HCT116 (cell line): ENCODE results near the gene CHD8. TPM values are rescaled to one million over a fixed set of nuclear protein-coding genes. Genes with fewer than 3 reads are reported as not detected.

Source experiments
- ATAC-seq: fragments of 200-7000 bp; cut with Tn5 transposase; 2 replicates; pipeline ENCODE4 v1.9.1; 2020; ENCODE audit warnings: mild to moderate bottlenecking, moderate library complexity
- BruUV-seq: library from RNA; stranded (reverse); fragments of 400-500 nt; replicated peaks from 2 replicates; lab custom pipeline; 2021; lab: Mats Ljungman, UMichigan
- CTCF ChIA-PET: fragments of 300-600 bp; sonication (Branson Sonifier 250); formaldehyde crosslinking; loops from one replicate; lab custom pipeline; 2021; ENCODE audit warnings: antibody characterized with exemption; lab: Charles Lee
- POLR2A ChIA-PET: fragments of 300-600, 350-600 bp; sonication (Branson Sonifier 250); formaldehyde crosslinking; loops from one replicate; lab custom pipeline; 2021; ENCODE audit warnings: antibody characterized with exemption; lab: Charles Lee
- RAD21 ChIA-PET, 2 experiments: fragments of 300-600 bp; sonication (Branson Sonifier 250); formaldehyde crosslinking; loops; one replicate each; lab custom pipeline; 2023; ENCODE audit warnings: low total read pairs in 2 of 2; ENCODE audit not compliant: uncharacterized antibody in 2 of 2, unreplicated experiment in 2 of 2, low non-redundant PET in 1 of 2; lab: Charles Lee
- DNase-seq: peaks from one replicate; pipeline ENCODE4 v3.0.0-alpha.2; 2010; ENCODE audit warnings: low read depth, low spot score
- H2AFZ ChIP-seq: fragments of 200-600 bp; shearing (Covaris generic), sonication (generic); 2 replicates; pipeline ENCODE4 v1.6.1; 2017; ENCODE audit warnings: low read depth, mixed run types, mixed read lengths, antibody characterized with exemption, low read length; ENCODE audit not compliant: poor library complexity, severe bottlenecking
- H3K27ac ChIP-seq: 2 replicates; pipeline ENCODE4 v1.5.1; 2012; ENCODE audit warnings: low read depth, low read length
- H3K27me3 ChIP-seq: fragments of 200-600 bp; sonication (generic); 2 replicates; pipeline ENCODE4 v1.6.1; 2016; ENCODE audit warnings: mixed run types, low read length, mixed read lengths; ENCODE audit not compliant: insufficient read depth
- H3K36me3 ChIP-seq, 2 experiments: fragments of 200-500 bp in 1 of 2; fragments of 200-600 bp in 1 of 2; sonication (Bioruptor generic) in 1 of 2; sonication (generic) in 1 of 2; 2 replicates each; pipeline versions ENCODE4 v1.5.1 to v1.6.1; 2014 to 2016; ENCODE audit warnings: low read length in 2 of 2, inconsistent platforms in 1 of 2, mixed read lengths in 1 of 2, mixed run types in 1 of 2; ENCODE audit not compliant: insufficient read depth in 2 of 2, control insufficient read depth in 1 of 2
- H3K4me1 ChIP-seq, 2 experiments: fragments of 200-600 bp in 1 of 2; sonication (generic) in 1 of 2; 2 replicates each; pipeline versions ENCODE4 v1.5.1 to v1.6.1; 2012 to 2017; ENCODE audit warnings: low read length in 2 of 2, inconsistent platforms in 1 of 2, mild to moderate bottlenecking in 1 of 2, mixed read lengths in 1 of 2, mixed run types in 1 of 2, moderate library complexity in 1 of 2; ENCODE audit not compliant: insufficient read depth in 2 of 2, control insufficient read depth in 1 of 2
- H3K4me2 ChIP-seq: fragments of 200-600 bp; sonication (generic); 2 replicates; pipeline ENCODE4 v1.6.1; 2017; ENCODE audit warnings: mixed run types, low read length, mixed read lengths
- H3K4me3 ChIP-seq, 2 experiments: fragments of 200-600 bp in 1 of 2; sonication (generic) in 1 of 2; replicated peaks in 1 of 2; 2 replicates each; pipeline ENCODE4 v1.5.1; 2011 to 2016; ENCODE audit warnings: low read length in 2 of 2, control low read depth in 1 of 2, low read depth in 1 of 2, mild to moderate bottlenecking in 1 of 2, mixed read lengths in 1 of 2, mixed run types in 1 of 2
- H3K79me2 ChIP-seq: fragments of 200-600 bp; sonication (generic); 2 replicates; pipeline ENCODE4 v1.6.1; 2017; ENCODE audit warnings: mild to moderate bottlenecking, mixed run types, low read length, moderate library complexity, mixed read lengths; ENCODE audit not compliant: insufficient read depth
- H3K9ac ChIP-seq: fragments of 200-600 bp; sonication (generic); 2 replicates; pipeline ENCODE4 v1.6.1; 2016; ENCODE audit warnings: low read length, mixed read lengths
- H3K9me2 ChIP-seq: fragments of 200-600 bp; sonication (generic), shearing (Covaris generic); 2 replicates; pipeline ENCODE4 v1.6.1; 2017; ENCODE audit warnings: mixed run types, mild to moderate bottlenecking, moderate library complexity; ENCODE audit not compliant: insufficient read depth
- H3K9me3 ChIP-seq, 2 experiments: fragments of 200-500 bp in 1 of 2; fragments of 200-600 bp in 1 of 2; sonication (Bioruptor generic) in 1 of 2; sonication (generic) in 1 of 2; 2 replicates each; pipeline ENCODE4 v1.6.1; 2014 to 2017; ENCODE audit warnings: low read length in 2 of 2, mixed read lengths in 2 of 2, inconsistent platforms in 1 of 2, low read depth in 1 of 2, mild to moderate bottlenecking in 1 of 2, mixed run types in 1 of 2, moderate library complexity in 1 of 2; ENCODE audit not compliant: control insufficient read depth in 1 of 2, insufficient read depth in 1 of 2
- H4K20me1 ChIP-seq: fragments of 200-600 bp; sonication (generic), shearing (Covaris generic); 2 replicates; pipeline ENCODE4 v1.6.1; 2017; ENCODE audit warnings: mixed run types, mild to moderate bottlenecking, moderate library complexity; ENCODE audit not compliant: insufficient read depth
- ATF3 ChIP-seq: IDR thresholded peaks from 2 replicates; pipeline ENCODE4 v1.6.1; 2012
- CBX3 ChIP-seq: IDR thresholded peaks from 2 replicates; pipeline ENCODE4 v1.6.1; 2012; ENCODE audit warnings: low read depth
- CEBPB ChIP-seq: IDR thresholded peaks from 2 replicates; pipeline ENCODE4 v1.6.1; 2012; ENCODE audit warnings: low read depth
- EGR1 ChIP-seq: IDR thresholded peaks from 2 replicates; pipeline ENCODE4 v1.6.1; 2012; ENCODE audit warnings: low read depth
- ELF1 ChIP-seq: IDR thresholded peaks from 2 replicates; pipeline ENCODE4 v1.6.1; 2012; ENCODE audit warnings: low read depth, borderline replicate concordance
- FOSL1 ChIP-seq: IDR thresholded peaks from 2 replicates; pipeline ENCODE4 v1.6.1; 2012; ENCODE audit warnings: low read depth
- JUND ChIP-seq: IDR thresholded peaks from 2 replicates; pipeline ENCODE4 v1.6.1; 2012
- MAX ChIP-seq: IDR thresholded peaks from 2 replicates; pipeline ENCODE4 v1.6.1; 2012
- POLR2A ChIP-seq: IDR thresholded peaks from 2 replicates; pipeline ENCODE4 v1.7.0; 2011; ENCODE audit warnings: borderline replicate concordance; ENCODE audit not compliant: insufficient read depth, insufficient read length; ENCODE audit errors: extremely low read depth
- POLR2AphosphoS5 ChIP-seq: IDR thresholded peaks from 2 replicates; pipeline ENCODE4 v1.6.1; 2011; ENCODE audit warnings: mild to moderate bottlenecking, low read depth, low read length, moderate library complexity
- SIN3A ChIP-seq: IDR thresholded peaks from 2 replicates; pipeline ENCODE4 v1.6.1; 2012; ENCODE audit warnings: low read depth
- SP1 ChIP-seq: IDR thresholded peaks from 2 replicates; pipeline ENCODE4 v1.6.1; 2012; ENCODE audit warnings: low read depth
- SRF ChIP-seq: IDR thresholded peaks from 2 replicates; pipeline ENCODE4 v1.6.1; 2012; ENCODE audit warnings: low read depth
- TCF7L2 ChIP-seq: IDR thresholded peaks from 2 replicates; pipeline ENCODE4 v1.7.0; 2011; ENCODE audit warnings: borderline replicate concordance, inconsistent platforms; ENCODE audit not compliant: insufficient read depth, insufficient read length; ENCODE audit errors: extremely low read depth
- YY1 ChIP-seq: IDR thresholded peaks from 2 replicates; pipeline ENCODE4 v1.6.1; 2011; ENCODE audit warnings: low read length, low read depth, moderate library complexity, mild to moderate bottlenecking; ENCODE audit not compliant: insufficient replicate concordance; ENCODE audit errors: extremely low read depth
- ZFX ChIP-seq: fragments of 450-650 bp; IDR thresholded peaks from 2 replicates; pipeline ENCODE4 v1.6.1; 2017
- ZNF274 ChIP-seq: fragments of 200-500 bp; sonication (Bioruptor generic); IDR thresholded peaks from 2 replicates; pipeline ENCODE4 v1.6.1; 2014; ENCODE audit warnings: mild to moderate bottlenecking, low read depth, low read length, inconsistent platforms
- intact Hi-C: fragments of 100-400 bp; cut with micrococcal nuclease; formaldehyde crosslinking; loops from 2 replicates; pipeline ENCODE4 v1.10.0; 2022
- total RNA-seq: library from RNA; stranded (reverse); gene quantifications from one replicate; pipeline ENCODE4 v1.2.1, GENCODE V29; 2021; ENCODE audit not compliant: unreplicated experiment
- TF ChIP-seq, protein P1 (sequence below), 3 experiments: fragments of 200-600 bp in 1 of 3; sonication (generic) in 1 of 3; IDR thresholded peaks in 2 of 3; conservative IDR thresholded peaks in 1 of 3; 2 replicates each; pipeline ENCODE4 v1.5.1; 2012 to 2017; ENCODE audit warnings: low read depth in 2 of 3, low read length in 2 of 3, antibody characterized with exemption in 1 of 3, borderline replicate concordance in 1 of 3, control low read depth in 1 of 3, mild to moderate bottlenecking in 1 of 3, mixed read lengths in 1 of 3, mixed run types in 1 of 3, moderate library complexity in 1 of 3; ENCODE audit not compliant: insufficient read depth in 1 of 3
- TF ChIP-seq, protein P2 (sequence below): IDR thresholded peaks from 2 replicates; pipeline ENCODE4 v1.6.1; 2012; ENCODE audit warnings: low read depth

Gene CHD8
- total RNA-seq, 1 experiment from 2014 or later = 46.8 TPM

DNA sequence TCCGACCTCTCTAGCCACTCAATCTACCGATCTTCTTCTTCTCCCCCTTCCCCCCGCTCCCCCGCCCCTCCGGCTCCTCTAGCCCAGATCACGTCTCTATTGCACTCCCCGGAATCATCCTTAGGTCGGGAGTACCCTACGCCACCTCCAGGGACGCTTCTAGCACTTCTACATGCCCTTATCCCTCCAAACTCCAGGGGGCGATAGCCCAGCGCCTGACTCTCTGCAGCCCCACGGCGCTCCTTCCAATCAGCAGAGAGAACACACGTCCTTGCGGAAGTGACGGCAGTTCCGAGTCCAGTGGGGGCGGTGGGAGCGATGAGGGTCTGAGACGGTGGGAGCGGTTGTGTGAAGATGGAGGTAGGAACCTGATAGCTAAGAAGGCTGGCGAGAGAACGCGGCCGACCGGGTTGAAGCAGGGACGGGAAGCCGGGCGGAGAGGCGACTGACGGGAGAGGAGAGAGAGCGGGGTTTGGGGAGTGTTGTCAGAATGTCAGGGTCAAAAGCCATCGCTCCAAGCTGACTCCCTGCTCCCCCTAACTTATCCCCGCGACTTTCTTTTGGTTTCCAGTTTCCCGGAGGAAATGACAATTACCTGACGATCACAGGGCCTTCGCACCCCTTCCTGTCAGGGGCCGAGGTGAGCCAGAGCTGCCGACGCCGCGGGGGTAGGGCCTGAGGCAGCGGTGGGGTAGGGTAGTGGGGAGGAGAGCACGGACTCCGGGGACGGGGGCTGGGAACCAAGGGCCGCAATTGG is 21.2 kb upstream of the CHD8 start, which contains the start of the genes RAB2B and TOX4:
TSS of gene RAB2B (minus strand) at position 35 of the 757 bp plus-strand sequence. CDS start 87 bp downstream, outside the sequence.
TSS of gene TOX4 (plus strand) at position 271 of the 757 bp plus-strand sequence. CDS start at position 355, 84 bp downstream.
- peaks cover 43% of the 10 kb centered on the region for H3K79me2 ChIP-seq
- H3K4me2 ChIP-seq = peak within 1 kb of the TSS; percentile 78
- no peaks in the 10 kb centered on the region for H3K27me3 ChIP-seq
- BruUV-seq = TSS peak; percentile 61
- ATAC-seq (peak; percentile 96), DNase-seq (peak; percentile 97)
- RAD21 ChIA-PET = no interaction called here
- intact Hi-C loops = loop anchor here (1.0 to 2.0 kb wide), 3 partner anchors 21 to 40 kb away; partner anchors contain the start of genes CHD8 and METTL3
- TF ChIP-seq ATF3 (no peak), CBX3 (0 out of 2 replicates have a peak, but pooled peaks have one; percentile 44), POLR2A (no peak), ELF1 (peak; percentile 74), SIN3A (peak; percentile 48), TCF7L2 (no peak), ZFX (peak; percentile 18; the same call in 1 of the 2 replicates), CEBPB (no peak), YY1 (peak; percentile 63), POLR2AphosphoS5 (peak; percentile 73), SP1 (peak; percentile 69), FOSL1 (no peak), EGR1 (peak; percentile 52; the same call in 1 of the 2 replicates), JUND (no peak), ZNF274 (no peak), MAX (no peak), SRF (no peak)
- TF ChIP-seq, protein P1, sequence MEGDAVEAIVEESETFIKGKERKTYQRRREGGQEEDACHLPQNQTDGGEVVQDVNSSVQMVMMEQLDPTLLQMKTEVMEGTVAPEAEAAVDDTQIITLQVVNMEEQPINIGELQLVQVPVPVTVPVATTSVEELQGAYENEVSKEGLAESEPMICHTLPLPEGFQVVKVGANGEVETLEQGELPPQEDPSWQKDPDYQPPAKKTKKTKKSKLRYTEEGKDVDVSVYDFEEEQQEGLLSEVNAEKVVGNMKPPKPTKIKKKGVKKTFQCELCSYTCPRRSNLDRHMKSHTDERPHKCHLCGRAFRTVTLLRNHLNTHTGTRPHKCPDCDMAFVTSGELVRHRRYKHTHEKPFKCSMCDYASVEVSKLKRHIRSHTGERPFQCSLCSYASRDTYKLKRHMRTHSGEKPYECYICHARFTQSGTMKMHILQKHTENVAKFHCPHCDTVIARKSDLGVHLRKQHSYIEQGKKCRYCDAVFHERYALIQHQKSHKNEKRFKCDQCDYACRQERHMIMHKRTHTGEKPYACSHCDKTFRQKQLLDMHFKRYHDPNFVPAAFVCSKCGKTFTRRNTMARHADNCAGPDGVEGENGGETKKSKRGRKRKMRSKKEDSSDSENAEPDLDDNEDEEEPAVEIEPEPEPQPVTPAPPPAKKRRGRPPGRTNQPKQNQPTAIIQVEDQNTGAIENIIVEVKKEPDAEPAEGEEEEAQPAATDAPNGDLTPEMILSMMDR (IDR thresholded peaks at IDR 0.05 in 2 of 3, conservative IDR thresholded peaks at IDR 0.05 in 1 of 3; ENCODE audit: borderline replicate concordance in 1 of 3, insufficient read depth in 1 of 3, low read depth in 2 of 3, low read length in 2 of 3) = peak; percentile 78 to 99 (median 88)
- TF ChIP-seq, protein P2, sequence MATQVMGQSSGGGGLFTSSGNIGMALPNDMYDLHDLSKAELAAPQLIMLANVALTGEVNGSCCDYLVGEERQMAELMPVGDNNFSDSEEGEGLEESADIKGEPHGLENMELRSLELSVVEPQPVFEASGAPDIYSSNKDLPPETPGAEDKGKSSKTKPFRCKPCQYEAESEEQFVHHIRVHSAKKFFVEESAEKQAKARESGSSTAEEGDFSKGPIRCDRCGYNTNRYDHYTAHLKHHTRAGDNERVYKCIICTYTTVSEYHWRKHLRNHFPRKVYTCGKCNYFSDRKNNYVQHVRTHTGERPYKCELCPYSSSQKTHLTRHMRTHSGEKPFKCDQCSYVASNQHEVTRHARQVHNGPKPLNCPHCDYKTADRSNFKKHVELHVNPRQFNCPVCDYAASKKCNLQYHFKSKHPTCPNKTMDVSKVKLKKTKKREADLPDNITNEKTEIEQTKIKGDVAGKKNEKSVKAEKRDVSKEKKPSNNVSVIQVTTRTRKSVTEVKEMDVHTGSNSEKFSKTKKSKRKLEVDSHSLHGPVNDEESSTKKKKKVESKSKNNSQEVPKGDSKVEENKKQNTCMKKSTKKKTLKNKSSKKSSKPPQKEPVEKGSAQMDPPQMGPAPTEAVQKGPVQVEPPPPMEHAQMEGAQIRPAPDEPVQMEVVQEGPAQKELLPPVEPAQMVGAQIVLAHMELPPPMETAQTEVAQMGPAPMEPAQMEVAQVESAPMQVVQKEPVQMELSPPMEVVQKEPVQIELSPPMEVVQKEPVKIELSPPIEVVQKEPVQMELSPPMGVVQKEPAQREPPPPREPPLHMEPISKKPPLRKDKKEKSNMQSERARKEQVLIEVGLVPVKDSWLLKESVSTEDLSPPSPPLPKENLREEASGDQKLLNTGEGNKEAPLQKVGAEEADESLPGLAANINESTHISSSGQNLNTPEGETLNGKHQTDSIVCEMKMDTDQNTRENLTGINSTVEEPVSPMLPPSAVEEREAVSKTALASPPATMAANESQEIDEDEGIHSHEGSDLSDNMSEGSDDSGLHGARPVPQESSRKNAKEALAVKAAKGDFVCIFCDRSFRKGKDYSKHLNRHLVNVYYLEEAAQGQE = no peak
- no peaks in the 10 kb centered on the region for H3K9me2 ChIP-seq
- no peaks in the 10 kb centered on the region for H3K9me3 ChIP-seq
- H3K27ac ChIP-seq = peak within 1 kb of the TSS; percentile 59
- H3K4me3 ChIP-seq = peak within 1 kb of the TSS; percentile 97 to 99
- H4K20me1 ChIP-seq = no peaks in the 10 kb centered on the region
- H3K9ac ChIP-seq = peak within 1 kb of the TSS; percentile 80
- peaks cover 8 to 14% of the 10 kb centered on the region in 2 experiments for H3K4me1 ChIP-seq
- CTCF ChIA-PET = interaction anchor here (0.6 to 2.7 kb wide), 7 partner anchors 11 to 96 kb away, joined by 3 to 8 read pairs (median 4); partner anchors contain the start of genes CHD8 and SUPT16H
- peak within 1 kb of the TSS; percentile 81 for H2AFZ ChIP-seq
- peaks cover 5 to 13% of the 10 kb centered on the region in 2 experiments; a peak in 2 of 4 replicates for H3K36me3 ChIP-seq
- POLR2A ChIA-PET = interaction anchor here (0.6 to 1.3 kb wide), 5 partner anchors 21 to 1980 kb away, joined by 3 to 9 read pairs (median 3); partner anchors contain the start of genes CHD8 and METTL3
